ENCODE data around the gene RICTOR.
A peak's percentile ranks its signal among the peaks of the same experiment; 100 is the strongest.

DNA sequence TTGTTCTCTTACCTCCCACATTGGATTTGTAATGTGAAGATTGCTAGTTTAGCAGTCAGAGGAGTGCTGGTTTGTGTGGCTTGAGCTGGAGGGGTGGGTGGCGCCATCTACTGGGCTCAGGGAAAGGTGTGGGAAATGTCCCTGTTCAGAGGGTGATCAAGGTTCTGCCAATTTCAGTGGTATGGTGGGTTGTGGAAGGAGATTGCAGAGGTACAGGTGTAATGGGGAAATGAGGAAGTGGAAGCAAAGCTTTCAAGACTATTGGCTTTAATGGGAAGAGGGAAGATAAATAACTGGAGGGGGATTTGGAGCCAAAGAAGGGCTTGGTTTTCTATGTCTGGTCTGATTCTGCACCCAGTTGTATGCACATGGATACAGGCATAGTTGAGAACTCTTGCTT lies 152.0 kb downstream of the RICTOR start:
- TF ChIP-seq POLR2A (IDR thresholded peaks at IDR 0.05), result no peak
- TF ChIP-seq, protein P1, sequence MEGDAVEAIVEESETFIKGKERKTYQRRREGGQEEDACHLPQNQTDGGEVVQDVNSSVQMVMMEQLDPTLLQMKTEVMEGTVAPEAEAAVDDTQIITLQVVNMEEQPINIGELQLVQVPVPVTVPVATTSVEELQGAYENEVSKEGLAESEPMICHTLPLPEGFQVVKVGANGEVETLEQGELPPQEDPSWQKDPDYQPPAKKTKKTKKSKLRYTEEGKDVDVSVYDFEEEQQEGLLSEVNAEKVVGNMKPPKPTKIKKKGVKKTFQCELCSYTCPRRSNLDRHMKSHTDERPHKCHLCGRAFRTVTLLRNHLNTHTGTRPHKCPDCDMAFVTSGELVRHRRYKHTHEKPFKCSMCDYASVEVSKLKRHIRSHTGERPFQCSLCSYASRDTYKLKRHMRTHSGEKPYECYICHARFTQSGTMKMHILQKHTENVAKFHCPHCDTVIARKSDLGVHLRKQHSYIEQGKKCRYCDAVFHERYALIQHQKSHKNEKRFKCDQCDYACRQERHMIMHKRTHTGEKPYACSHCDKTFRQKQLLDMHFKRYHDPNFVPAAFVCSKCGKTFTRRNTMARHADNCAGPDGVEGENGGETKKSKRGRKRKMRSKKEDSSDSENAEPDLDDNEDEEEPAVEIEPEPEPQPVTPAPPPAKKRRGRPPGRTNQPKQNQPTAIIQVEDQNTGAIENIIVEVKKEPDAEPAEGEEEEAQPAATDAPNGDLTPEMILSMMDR (IDR thresholded peaks at IDR 0.05), result peak in 1 of 3 donors; percentile 78

Measured in lower leg skin (tissue), 3 donors.